HepG2 (cell line): Measurements from ENCODE around the gene KRTCAP2. TPM values are rescaled to one million over a fixed set of nuclear protein-coding genes. Genes with fewer than 3 reads are reported as not detected.

Experiments
- ATAC-seq: fragments of 200-7000 bp; cut with Tn5 transposase; 3 replicates; pipeline ENCODE4 v1.9.1; 2020; ENCODE audit warnings: mild to moderate bottlenecking, moderate library complexity
- BruUV-seq: library from RNA; stranded (reverse); fragments of 400-500 nt; replicated peaks from 2 replicates; lab custom pipeline; 2021; lab: Mats Ljungman, UMichigan
- CTCF ChIA-PET: fragments of 300-600 bp; formaldehyde crosslinking; extraction: SDS; loops from one replicate; lab custom pipeline; 2021; ENCODE audit warnings: low total read pairs, inconsistent platforms, low intra/inter-chr PET ratio; lab: Yijun Ruan, JAX
- POLR2A ChIA-PET: fragments of 350-600 bp; sonication (Branson Sonifier 250); formaldehyde crosslinking; loops from one replicate; lab custom pipeline; 2020; ENCODE audit warnings: antibody characterized with exemption, inconsistent platforms; lab: Yijun Ruan, JAX
- DNase-seq: peaks from one replicate; pipeline ENCODE4 v3.0.0-alpha.2; 2015; ENCODE audit warnings: low spot score
- FAIRE-seq: peaks from 3 replicates; lab custom pipeline; 2011; peaks lifted over from hg19 to GRCh38; lab: Jason Lieb, UNC
- H2AFZ ChIP-seq: one replicate; pipeline ENCODE4 v1.6.1; 2011; ENCODE audit warnings: low read length, inconsistent platforms
- H3K27ac ChIP-seq: fragments of 300-600 bp; 3 replicates; pipeline ENCODE4 v1.8.0; 2011; ENCODE audit warnings: mixed run types, mild to moderate bottlenecking, mixed read lengths, low read length, inconsistent platforms; ENCODE audit not compliant: insufficient read depth; ENCODE audit errors: extremely low read length
- H3K27me3 ChIP-seq, 2 experiments: fragments of 200-600 bp in 1 of 2; 2 replicates in 1 of 2; 3 replicates in 1 of 2; pipeline versions ENCODE4 v1.6.0 to v1.8.0; 2011; ENCODE audit warnings: low read length in 2 of 2, mild to moderate bottlenecking in 2 of 2, moderate library complexity in 2 of 2, inconsistent platforms in 1 of 2; ENCODE audit not compliant: insufficient read depth in 2 of 2, control insufficient read depth in 1 of 2
- H3K36me3 ChIP-seq, 2 experiments: fragments of 200-600 bp in 1 of 2; replicated peaks in 1 of 2; 2 replicates in 1 of 2; 3 replicates in 1 of 2; pipeline versions ENCODE4 v1.5.1 to v1.8.0; 2011; ENCODE audit warnings: low read length in 2 of 2, inconsistent platforms in 1 of 2; ENCODE audit not compliant: insufficient read depth in 2 of 2, control insufficient read depth in 1 of 2
- H3K4me1 ChIP-seq: 2 replicates; pipeline ENCODE4 v1.5.1; 2012; ENCODE audit warnings: low read length, inconsistent platforms; ENCODE audit not compliant: insufficient read depth
- H3K4me2 ChIP-seq: 2 replicates; pipeline ENCODE4 v1.6.0; 2011; ENCODE audit warnings: low read depth, low read length, inconsistent platforms
- H3K4me3 ChIP-seq, 3 experiments: fragments of 200-600 bp in 1 of 3; sonication (generic), shearing (Covaris generic) in 1 of 3; replicated peaks in 1 of 3; 2 replicates each; pipeline ENCODE4 v1.5.1; 2011 to 2016; ENCODE audit warnings: low read length in 3 of 3, inconsistent platforms in 2 of 3, low read depth in 2 of 3, mild to moderate bottlenecking in 2 of 3, control low read depth in 1 of 3, mixed read lengths in 1 of 3; ENCODE audit not compliant: insufficient read depth in 1 of 3
- H3K79me2 ChIP-seq: one replicate; pipeline ENCODE4 v1.6.1; 2011; ENCODE audit warnings: low read length, inconsistent platforms; ENCODE audit not compliant: insufficient read depth
- H3K9ac ChIP-seq: 2 replicates; pipeline ENCODE4 v1.6.0; 2011; ENCODE audit warnings: mild to moderate bottlenecking, low read depth, low read length, inconsistent platforms; ENCODE audit not compliant: insufficient read depth
- H3K9me3 ChIP-seq: 2 replicates; pipeline ENCODE4 v1.5.1; 2012; ENCODE audit warnings: mild to moderate bottlenecking, low read length
- H4K20me1 ChIP-seq: 2 replicates; pipeline ENCODE4 v1.6.0; 2011; ENCODE audit warnings: inconsistent platforms, mild to moderate bottlenecking, low read length, moderate library complexity; ENCODE audit not compliant: insufficient read depth
- CHD2 ChIP-seq: IDR thresholded peaks from 2 replicates; pipeline ENCODE4 v1.6.1; 2011; ENCODE audit warnings: low read depth, low read length, improper control_type of control experiment
- GLMP ChIP-seq: sonication (generic); formaldehyde crosslinking; IDR thresholded peaks from 2 replicates; pipeline ENCODE4 v1.9.0; 2021; ENCODE audit warnings: missing genetic modification reagents, mild to moderate bottlenecking, borderline replicate concordance
- HNF4G ChIP-seq, 2 experiments: sonication (generic) in 1 of 2; formaldehyde crosslinking in 1 of 2; IDR thresholded peaks; 2 replicates each; pipeline versions ENCODE4 v1.4.0 to v1.6.1; 2011 to 2020; ENCODE audit warnings: borderline replicate concordance in 2 of 2, low read depth in 2 of 2, mild to moderate bottlenecking in 2 of 2, low read length in 1 of 2, missing genetic modification reagents in 1 of 2, moderate library complexity in 1 of 2
- MYPOP ChIP-seq: sonication (generic); formaldehyde crosslinking; IDR thresholded peaks from 2 replicates; pipeline ENCODE4 v1.8.1; 2023; ENCODE audit warnings: mild to moderate bottlenecking, moderate library complexity, missing genetic modification reagents
- RAD51 ChIP-seq: fragments of 450-650 bp; IDR thresholded peaks from 2 replicates; pipeline ENCODE4 v1.6.1; 2016; ENCODE audit warnings: borderline replicate concordance
- TRAFD1 ChIP-seq: sonication (generic); formaldehyde crosslinking; IDR thresholded peaks from 2 replicates; pipeline ENCODE4 v1.5.1; 2020; ENCODE audit warnings: missing genetic modification reagents, mild to moderate bottlenecking, borderline replicate concordance
- ZNF329 ChIP-seq: sonication (generic); formaldehyde crosslinking; IDR thresholded peaks from 2 replicates; pipeline ENCODE4 v1.9.0; 2021; ENCODE audit warnings: low read depth, mild to moderate bottlenecking, missing genetic modification reagents
- WGBS: methylation state at CpG from one replicate; pipeline ENCODE4 v1.1.6; 2017; ENCODE audit warnings: low lambda C conversion rate; 5-methylcytosine and 5-hydroxymethylcytosine counted together
- in situ Hi-C: cut with HindIII; loops from 2 replicates; pipeline ENCODE4 v1.10.0; 2017; ENCODE audit warnings: low pct_unique_long_range_greater_than_20kb; ENCODE audit not compliant: extremely low pct_ligation_motif_present
- intact Hi-C: fragments of 100-400 bp; cut with micrococcal nuclease; formaldehyde crosslinking; loops from one replicate; pipeline ENCODE4 v1.10.0; 2022; ENCODE audit not compliant: unreplicated experiment
- polyA plus RNA-seq, 8 experiments: library from polyadenylated mRNA; depleted of rRNA in 3 of 8; stranded (reverse) in 7 of 8; unstranded in 1 of 8; fragments of >200 nt; fragmentation: Illumina TruSeq in 4 of 8; extraction: Trizol in 4 of 8; gene quantifications; 2 replicates each; pipeline versions ENCODE4 v1.2.1 to v1.2.3, GENCODE V29; 2011 to 2016; ENCODE audit warnings: low read depth in 4 of 8, missing spikeins in 1 of 8, mixed read lengths in 1 of 8; ENCODE audit not compliant: insufficient read depth in 1 of 8
- total RNA-seq, 5 experiments: library from RNA; depleted of rRNA; stranded (reverse); fragments of >200 nt; fragmentation: Illumina TruSeq; extraction: Trizol; gene quantifications; 2 replicates each; pipeline ENCODE4 v1.2.3, GENCODE V29; 2016; ENCODE audit warnings: low read depth in 1 of 5

The KRTCAP2 gene
- total and polyA plus RNA-seq, 2 of the 13 experiments (the other 11 are each of a cell fraction or from before 2014, with no cell fraction given) = 77.3 to 79.4 TPM

GRCh38 chr1:155192346-155193274 is 19.5 kb upstream of the KRTCAP2 start:
- no peak for FAIRE-seq
- Histone ChIP-seq H3K4me3 (peak overlapping the region in 2 of 3 experiments; percentile 32 to 72; a peak in 5 of 6 replicates), H3K4me2 (peak overlapping the region; percentile 98)
- no peak for ATAC-seq
- intact Hi-C loops = no loop called here
- POLR2A ChIA-PET = interaction anchor here (0.9 to 2.9 kb wide), 7 partner anchors 14 to 70 kb away, joined by 3 to 19 read pairs (median 5); partner anchors contain the start of genes KRTCAP2, MTX1, SCAMP3 and THBS3
- no peak for TF ChIP-seq TRAFD1
- TF ChIP-seq, all 625 proteins: peak for 0
- H3K36me3 ChIP-seq = no peaks in the 10 kb centered on the region
- H3K4me1 ChIP-seq = peaks cover 25% of the 10 kb centered on the region
- no TSS peak for BruUV-seq
- in situ Hi-C loops = no loop called here
- CTCF ChIA-PET = interaction anchor here (0.9 to 1.5 kb wide), 4 partner anchors 14 to 16 kb away, joined by 3 to 12 read pairs (median 4); no protein-coding TSS in a partner anchor
- H3K9me3 ChIP-seq = no peaks in the 10 kb centered on the region
- H4K20me1 ChIP-seq = no peaks in the 10 kb centered on the region
- DNase-seq = no peak
- WGBS = 34% methylated on average over 18 of the region's 20 CpGs
- peaks cover 2 to 49% of the 10 kb centered on the region in 2 experiments; a peak in 4 of 5 replicates for H3K27me3 ChIP-seq
- H3K9ac ChIP-seq = no peak overlapping the region
- H3K79me2 ChIP-seq = no peaks in the 10 kb centered on the region
- H3K27ac ChIP-seq = no peak overlapping the region
- no peak overlapping the region for H2AFZ ChIP-seq

GRCh38 chr1:155191904-155192303 is 18.8 kb upstream of the KRTCAP2 start:
- ChIA-PET POLR2A (interaction anchor here (2.9 kb wide), 1 partner anchor 16 kb away, joined by 19 read pairs; the partner anchor contains the start of genes MTX1 and THBS3), CTCF (interaction anchor here (0.9 kb wide), 1 partner anchor 15 kb away, joined by 4 read pairs; no protein-coding TSS in a partner anchor)
- ATAC-seq (no peak), FAIRE-seq (no peak), DNase-seq (no peak)
- Histone ChIP-seq H2AFZ (no peak overlapping the region), H3K79me2 (no peaks in the 10 kb centered on the region), H3K27ac (no peak overlapping the region), H3K27me3 (peaks cover 3 to 49% of the 10 kb centered on the region in 2 experiments; a peak in 4 of 5 replicates), H4K20me1 (no peaks in the 10 kb centered on the region), H3K4me2 (no peak overlapping the region), H3K4me1 (peaks cover 17% of the 10 kb centered on the region), H3K4me3 (no peak overlapping the region), H3K9me3 (no peaks in the 10 kb centered on the region)
- in situ Hi-C loops = no loop called here
- BruUV-seq = no TSS peak
- WGBS = 37% methylated on average over 5 of the region's 17 CpGs
- TF ChIP-seq ZNF329 (CRISPR knock-in tag) (0 out of 2 replicates have a peak, but pooled peaks have one; percentile 36), CHD2 (no peak), HNF4G (IDR thresholded peaks at IDR 0.05; ENCODE audit: borderline replicate concordance, low read depth, low read length) (no peak), HNF4G (CRISPR knock-in tag; IDR thresholded peaks at IDR 0.05; ENCODE audit: borderline replicate concordance, low read depth) (no peak), RAD51 (no peak), MYPOP (CRISPR knock-in tag) (no peak), GLMP (CRISPR knock-in tag) (no peak)
- TF ChIP-seq, all 625 proteins: peak for 1
- Histone ChIP-seq H3K36me3 (no peaks in the 10 kb centered on the region), H3K9ac (no peak overlapping the region)
- intact Hi-C loops = no loop called here
